Measurements from ENCODE around the gene CBFA2T2. TPM values are rescaled to one million over a fixed set of nuclear protein-coding genes. Genes with fewer than 3 reads are reported as not detected.
"Not testable (repeated sequence)": the region's sequence is repeated elsewhere in the genome, so short reads cannot be mapped to it uniquely, and the experiment has no call there.

The CBFA2T2 gene
- total RNA-seq, 2 experiments from 2014 or later = 27.7 to 28.4 TPM

GRCh38 chr20:33459599-33459998, 30.3 kb upstream of the CBFA2T2 start:
- H3K27me3 Mint-ChIP-seq = peaks cover 2% of the 10 kb centered on the region
- H3K36me3 Mint-ChIP-seq = no peaks in the 10 kb centered on the region
- no peak for ATAC-seq (ENCODE audit: low read depth)
- POLR2A ChIA-PET = interaction anchor here (0.7 kb wide), 1 partner anchor 26 kb away, joined by 5 read pairs; no protein-coding TSS in a partner anchor
- no peak overlapping the region for H3K27ac Mint-ChIP-seq
- no peak overlapping the region for H3K4me3 Mint-ChIP-seq
- H3K4me1 Mint-ChIP-seq = peaks cover 7% of the 10 kb centered on the region
- DNase-seq = no peak
- H3K9me3 Mint-ChIP-seq = no peaks in the 10 kb centered on the region

GRCh38 chr20:33460711-33461110, 29.2 kb upstream of the CBFA2T2 start:
- Mint-ChIP-seq H3K4me3 (no peak overlapping the region), H3K4me1 (peaks cover 7% of the 10 kb centered on the region), H3K27ac (no peak overlapping the region), H3K9me3 (no peaks in the 10 kb centered on the region), H3K36me3 (no peaks in the 10 kb centered on the region), H3K27me3 (peaks cover 2% of the 10 kb centered on the region)
- no peak for ATAC-seq (ENCODE audit: low read depth)
- POLR2A ChIA-PET = interaction anchor here (0.6 kb wide), 2 partner anchors 17 to 143 kb away, joined by 3 to 4 read pairs; partner anchors contain the start of gene SNTA1
- DNase-seq = no peak

- no peak for DNase-seq
- Mint-ChIP-seq H3K4me1 (peaks cover 4% of the 10 kb centered on the region), H3K27ac (peak overlapping the region; percentile 59), H3K9me3 (no peaks in the 10 kb centered on the region), H3K4me3 (no peak overlapping the region), H3K36me3 (no peaks in the 10 kb centered on the region), H3K27me3 (no peaks in the 10 kb centered on the region)
- ATAC-seq (ENCODE audit: low read depth) = no peak
- POLR2A ChIA-PET = no interaction called here
Measured at GRCh38 chr20:33463332-33464101, 26.4 kb upstream of the CBFA2T2 start.

GRCh38 chr20:33464759-33465158, 25.1 kb upstream of the CBFA2T2 start:
- H3K36me3 Mint-ChIP-seq; H3K27ac Mint-ChIP-seq; DNase-seq; H3K4me1 Mint-ChIP-seq; H3K27me3 Mint-ChIP-seq; POLR2A ChIA-PET; ATAC-seq (ENCODE audit: low read depth); H3K9me3 Mint-ChIP-seq; H3K4me3 Mint-ChIP-seq: not testable (repeated sequence)

GRCh38 chr20:33465481-33466302, 24.2 kb upstream of the CBFA2T2 start:
- POLR2A ChIA-PET = interaction anchor here (0.6 kb wide), 1 partner anchor 31 kb away, joined by 3 read pairs; no protein-coding TSS in a partner anchor
- Mint-ChIP-seq H3K27ac (no peak overlapping the region), H3K4me1 (peaks cover 4% of the 10 kb centered on the region), H3K9me3 (no peaks in the 10 kb centered on the region), H3K36me3 (no peaks in the 10 kb centered on the region), H3K27me3 (no peaks in the 10 kb centered on the region), H3K4me3 (no peak overlapping the region)
- DNase-seq (no peak), ATAC-seq (ENCODE audit: low read depth) (no peak)

- POLR2A ChIA-PET = interaction anchor here (0.6 kb wide), 2 partner anchors 32 to 147 kb away, joined by 3 to 6 read pairs; no protein-coding TSS in a partner anchor
- H3K27ac Mint-ChIP-seq = no peak overlapping the region
- no peak for DNase-seq
- no peak for ATAC-seq (ENCODE audit: low read depth)
- H3K4me3 Mint-ChIP-seq = no peak overlapping the region
- no peaks in the 10 kb centered on the region for H3K9me3 Mint-ChIP-seq
- H3K27me3 Mint-ChIP-seq = no peaks in the 10 kb centered on the region
- H3K4me1 Mint-ChIP-seq = peaks cover 4% of the 10 kb centered on the region
- H3K36me3 Mint-ChIP-seq = no peaks in the 10 kb centered on the region
Measured at GRCh38 chr20:33466303-33466646, 23.6 kb upstream of the CBFA2T2 start.

- Mint-ChIP-seq H3K27me3 (no peaks in the 10 kb centered on the region), H3K4me1 (no peaks in the 10 kb centered on the region), H3K4me3 (no peak overlapping the region), H3K36me3 (no peaks in the 10 kb centered on the region), H3K27ac (no peak overlapping the region), H3K9me3 (no peaks in the 10 kb centered on the region)
- no peak for ATAC-seq (ENCODE audit: low read depth)
- POLR2A ChIA-PET = interaction anchor here (1.2 kb wide), 1 partner anchor 19 kb away, joined by 4 read pairs; the partner anchor contains the start of gene CBFA2T2
- no peak for DNase-seq
Measured at GRCh38 chr20:33470457-33470856, 19.4 kb upstream of the CBFA2T2 start.

GRCh38 chr20:33470866-33471265, 19.0 kb upstream of the CBFA2T2 start:
- POLR2A ChIA-PET = interaction anchor here (0.6 to 1.2 kb wide), 2 partner anchors 19 to 382 kb away, joined by 3 to 4 read pairs; partner anchors contain the start of gene CBFA2T2
- Mint-ChIP-seq H3K36me3 (no peaks in the 10 kb centered on the region), H3K27ac (no peak overlapping the region), H3K4me3 (no peak overlapping the region), H3K4me1 (no peaks in the 10 kb centered on the region), H3K27me3 (no peaks in the 10 kb centered on the region), H3K9me3 (no peaks in the 10 kb centered on the region)
- ATAC-seq (ENCODE audit: low read depth) = no peak
- DNase-seq = no peak

- Mint-ChIP-seq H3K9me3 (no peaks in the 10 kb centered on the region), H3K4me3 (no peak overlapping the region), H3K27ac (no peak overlapping the region), H3K4me1 (no peaks in the 10 kb centered on the region), H3K36me3 (no peaks in the 10 kb centered on the region), H3K27me3 (no peaks in the 10 kb centered on the region)
- POLR2A ChIA-PET = no interaction called here
- DNase-seq (no peak), ATAC-seq (ENCODE audit: low read depth) (no peak)
Measured at GRCh38 chr20:33472868-33473435, 16.9 kb upstream of the CBFA2T2 start.

- H3K36me3 Mint-ChIP-seq = no peaks in the 10 kb centered on the region
- POLR2A ChIA-PET = no interaction called here
- H3K4me1 Mint-ChIP-seq = no peaks in the 10 kb centered on the region
- no peaks in the 10 kb centered on the region for H3K27me3 Mint-ChIP-seq
- no peaks in the 10 kb centered on the region for H3K9me3 Mint-ChIP-seq
- ATAC-seq (ENCODE audit: low read depth) = no peak
- H3K4me3 Mint-ChIP-seq = no peak overlapping the region
- DNase-seq = no peak
- H3K27ac Mint-ChIP-seq = no peak overlapping the region
Measured at GRCh38 chr20:33474097-33474873, 15.6 kb upstream of the CBFA2T2 start.

- POLR2A ChIA-PET = no interaction called here
Measured at GRCh38 chr20:33474963-33475362, 14.9 kb upstream of the CBFA2T2 start.

GRCh38 chr20:33475381-33476152, 14.3 kb upstream of the CBFA2T2 start:
- H3K27me3 Mint-ChIP-seq = no peaks in the 10 kb centered on the region
- no peak overlapping the region for H3K27ac Mint-ChIP-seq
- no peak for ATAC-seq (ENCODE audit: low read depth)
- H3K4me1 Mint-ChIP-seq = no peaks in the 10 kb centered on the region
- POLR2A ChIA-PET = no interaction called here
- no peak overlapping the region for H3K4me3 Mint-ChIP-seq
- H3K9me3 Mint-ChIP-seq = no peaks in the 10 kb centered on the region
- no peak for DNase-seq
- no peaks in the 10 kb centered on the region for H3K36me3 Mint-ChIP-seq

More at GRCh38 chr20:33474963-33475362, 14.9 kb upstream of the CBFA2T2 start:
- Mint-ChIP-seq H3K27ac (no peak overlapping the region), H3K9me3 (no peaks in the 10 kb centered on the region), H3K4me3 (no peak overlapping the region), H3K4me1 (no peaks in the 10 kb centered on the region), H3K27me3 (no peaks in the 10 kb centered on the region), H3K36me3 (no peaks in the 10 kb centered on the region)
- no peak for ATAC-seq (ENCODE audit: low read depth)
- no peak for DNase-seq
